ENCODE measurements around the gene SRSF4.

DNA sequence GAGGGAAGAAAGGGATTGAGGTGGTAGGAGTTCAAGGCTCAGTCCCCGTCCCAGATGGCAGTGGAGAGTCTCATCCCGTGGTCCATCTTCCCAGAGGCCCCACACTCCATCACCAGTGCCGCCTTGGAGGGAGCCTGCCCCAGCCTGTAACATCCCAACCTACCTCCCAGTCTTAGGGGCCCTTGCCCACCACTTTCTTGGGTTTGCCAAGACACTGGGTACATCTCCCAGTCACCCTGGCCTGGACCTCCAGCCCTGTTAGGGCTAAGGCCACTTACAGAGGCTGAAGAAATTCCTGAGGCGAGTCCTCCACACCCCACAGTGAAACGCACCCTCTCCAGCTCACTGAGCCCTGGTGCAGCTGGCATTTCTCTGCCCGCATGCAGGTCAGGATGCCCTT is 61.3 kb downstream of the SRSF4 start:
- TF ChIP-seq, protein P1, sequence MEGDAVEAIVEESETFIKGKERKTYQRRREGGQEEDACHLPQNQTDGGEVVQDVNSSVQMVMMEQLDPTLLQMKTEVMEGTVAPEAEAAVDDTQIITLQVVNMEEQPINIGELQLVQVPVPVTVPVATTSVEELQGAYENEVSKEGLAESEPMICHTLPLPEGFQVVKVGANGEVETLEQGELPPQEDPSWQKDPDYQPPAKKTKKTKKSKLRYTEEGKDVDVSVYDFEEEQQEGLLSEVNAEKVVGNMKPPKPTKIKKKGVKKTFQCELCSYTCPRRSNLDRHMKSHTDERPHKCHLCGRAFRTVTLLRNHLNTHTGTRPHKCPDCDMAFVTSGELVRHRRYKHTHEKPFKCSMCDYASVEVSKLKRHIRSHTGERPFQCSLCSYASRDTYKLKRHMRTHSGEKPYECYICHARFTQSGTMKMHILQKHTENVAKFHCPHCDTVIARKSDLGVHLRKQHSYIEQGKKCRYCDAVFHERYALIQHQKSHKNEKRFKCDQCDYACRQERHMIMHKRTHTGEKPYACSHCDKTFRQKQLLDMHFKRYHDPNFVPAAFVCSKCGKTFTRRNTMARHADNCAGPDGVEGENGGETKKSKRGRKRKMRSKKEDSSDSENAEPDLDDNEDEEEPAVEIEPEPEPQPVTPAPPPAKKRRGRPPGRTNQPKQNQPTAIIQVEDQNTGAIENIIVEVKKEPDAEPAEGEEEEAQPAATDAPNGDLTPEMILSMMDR (IDR thresholded peaks at IDR 0.05): no peak
- no peak for TF ChIP-seq POLR2A (IDR thresholded peaks at IDR 0.05)

Data from right lobe of liver (tissue), 4 donors.